ENCODE results near the gene NUP153. TPM values are rescaled to one million over a fixed set of nuclear protein-coding genes. Genes with fewer than 3 reads are reported as not detected.

The NUP153 gene
- total RNA-seq, 1 experiment from 2014 or later, result 99.3 TPM

DNA sequence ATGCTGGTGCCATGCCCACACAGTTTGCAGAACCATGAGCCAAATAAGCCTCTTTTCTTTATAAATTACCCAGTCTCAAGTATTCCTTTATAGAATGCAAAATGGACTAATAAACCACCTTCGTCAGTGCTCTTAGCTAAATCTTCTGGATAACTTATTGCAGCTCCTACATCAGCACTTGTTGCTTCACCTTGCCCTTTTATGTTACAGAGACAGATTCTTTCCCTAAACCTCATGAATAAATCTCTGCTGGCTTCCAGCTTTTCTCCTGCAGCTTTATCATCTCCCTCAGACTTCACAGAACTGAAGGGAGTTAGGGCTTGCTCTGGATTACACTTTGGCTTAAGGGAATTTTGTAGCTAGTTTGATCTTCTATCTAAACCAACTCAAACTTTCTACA lies 22.6 kb downstream of the NUP153 start:
- Histone ChIP-seq H3K14ac (ENCODE audit: insufficient read depth, low read length) (no peak overlapping the region), H4K5ac (ENCODE audit: insufficient read length, low read depth, low read length) (no peak overlapping the region), H2BK5ac (ENCODE audit: insufficient read length, low read length) (no peak overlapping the region), H4K8ac (replicated peaks; ENCODE audit: insufficient read length, low read depth, low read length) (no peak overlapping the region), H3K9me3 (ENCODE audit: control insufficient read depth, low read depth, low read length) (no peaks in the 10 kb centered on the region), H2BK20ac (ENCODE audit: low read depth, low read length, poor library complexity, severe bottlenecking) (no peak overlapping the region), H3K27ac (ENCODE audit: insufficient read length, low read depth, low read length) (no peak overlapping the region), H3K23ac (ENCODE audit: insufficient read length, low read depth, low read length) (no peak overlapping the region), H3K23me2 (ENCODE audit: insufficient read length, low read depth, low read length, poor library complexity, severe bottlenecking) (no peaks in the 10 kb centered on the region), H3K79me2 (ENCODE audit: insufficient read depth, low read length) (peaks cover 31% of the 10 kb centered on the region; the same call in 1 of the 2 replicates), H4K20me1 (ENCODE audit: control insufficient read depth, insufficient read depth, insufficient read length) (no peaks in the 10 kb centered on the region), H3K4ac (ENCODE audit: low read depth, low read length) (no peak overlapping the region), H2BK12ac (ENCODE audit: insufficient read length, low read depth, low read length) (no peak overlapping the region), H4K91ac (ENCODE audit: insufficient read length, low read depth, low read length) (no peak overlapping the region), H3K79me1 (ENCODE audit: insufficient read depth, low read depth, low read length, poor library complexity, severe bottlenecking) (peaks cover 9% of the 10 kb centered on the region), H2AK5ac (ENCODE audit: insufficient read length, low read length) (no peak overlapping the region), H3K4me2 (ENCODE audit: insufficient read depth, insufficient read length, low read length) (no peak overlapping the region), H3K18ac (ENCODE audit: insufficient read length, low read depth, low read length) (no peak overlapping the region), H3K56ac (ENCODE audit: insufficient read length, low read depth, low read length) (no peak overlapping the region), H3K4me1 (ENCODE audit: insufficient read depth, low read length) (peaks cover 4% of the 10 kb centered on the region; the same call in 1 of the 2 replicates), H2BK15ac (ENCODE audit: low read depth, low read length) (no peak overlapping the region), H3K27me3 (ENCODE audit: insufficient read depth, low read length) (no peaks in the 10 kb centered on the region), H3K9ac (ENCODE audit: extremely low read depth, insufficient read length, low read length) (no peak overlapping the region), H2BK120ac (ENCODE audit: low read depth, low read length, poor library complexity, severe bottlenecking) (no peak overlapping the region), H2AFZ (ENCODE audit: low read length) (no peak overlapping the region), H3T11ph (ENCODE audit: low read length) (no peak overlapping the region)
- no peaks in the 10 kb centered on the region for H3K27me3 Mint-ChIP-seq (ENCODE audit: low read depth)
- H3K4me3 Mint-ChIP-seq, result peak overlapping the region in 1 of 2 experiments; percentile 38; a peak in 2 of 5 replicates
- TF ChIP-seq, protein P1, sequence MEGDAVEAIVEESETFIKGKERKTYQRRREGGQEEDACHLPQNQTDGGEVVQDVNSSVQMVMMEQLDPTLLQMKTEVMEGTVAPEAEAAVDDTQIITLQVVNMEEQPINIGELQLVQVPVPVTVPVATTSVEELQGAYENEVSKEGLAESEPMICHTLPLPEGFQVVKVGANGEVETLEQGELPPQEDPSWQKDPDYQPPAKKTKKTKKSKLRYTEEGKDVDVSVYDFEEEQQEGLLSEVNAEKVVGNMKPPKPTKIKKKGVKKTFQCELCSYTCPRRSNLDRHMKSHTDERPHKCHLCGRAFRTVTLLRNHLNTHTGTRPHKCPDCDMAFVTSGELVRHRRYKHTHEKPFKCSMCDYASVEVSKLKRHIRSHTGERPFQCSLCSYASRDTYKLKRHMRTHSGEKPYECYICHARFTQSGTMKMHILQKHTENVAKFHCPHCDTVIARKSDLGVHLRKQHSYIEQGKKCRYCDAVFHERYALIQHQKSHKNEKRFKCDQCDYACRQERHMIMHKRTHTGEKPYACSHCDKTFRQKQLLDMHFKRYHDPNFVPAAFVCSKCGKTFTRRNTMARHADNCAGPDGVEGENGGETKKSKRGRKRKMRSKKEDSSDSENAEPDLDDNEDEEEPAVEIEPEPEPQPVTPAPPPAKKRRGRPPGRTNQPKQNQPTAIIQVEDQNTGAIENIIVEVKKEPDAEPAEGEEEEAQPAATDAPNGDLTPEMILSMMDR (conservative IDR thresholded peaks at IDR 0.05), result no peak
- no peak for DNase-seq
- peaks cover 43% of the 10 kb centered on the region in 2 experiments for H3K4me1 Mint-ChIP-seq
- H3K27ac Mint-ChIP-seq, result peak overlapping the region in 2 of 3 experiments; percentile 50 to 98; a peak in 3 of 7 replicates
- no CpG with 5 or more reads among the region's 1 CpG for WGBS (ENCODE audit: extremely low coverage, insufficient read length, low lambda C conversion rate)
- peaks cover 47 to 73% (median 64%) of the 10 kb centered on the region in 3 experiments for H3K36me3 Mint-ChIP-seq (ENCODE audit: insufficient read depth in 1 of 3, low read depth in 3 of 3)
- peaks cover 0 to 3% of the 10 kb centered on the region in 2 experiments; a peak in 1 of 5 replicates for H3K9me3 Mint-ChIP-seq

All from H9 (cell line).